GM19099 (cell line): Measurements from ENCODE around the gene SANBR.

Experiments
- POLR2A ChIP-seq: IDR thresholded peaks from 3 replicates; pipeline ENCODE4 v1.6.1; 2011; ENCODE audit warnings: low read depth; ENCODE audit not compliant: insufficient read length; ENCODE audit errors: extremely low read depth

The SANBR gene

GRCh38 chr2:61057562-61057961 is 8.1 kb upstream of the SANBR start:
- TF ChIP-seq POLR2A, result no peak

- TF ChIP-seq POLR2A, result no peak
These were observed 6.3 kb upstream of the SANBR start for GRCh38 chr2:61059382-61059781.

DNA sequence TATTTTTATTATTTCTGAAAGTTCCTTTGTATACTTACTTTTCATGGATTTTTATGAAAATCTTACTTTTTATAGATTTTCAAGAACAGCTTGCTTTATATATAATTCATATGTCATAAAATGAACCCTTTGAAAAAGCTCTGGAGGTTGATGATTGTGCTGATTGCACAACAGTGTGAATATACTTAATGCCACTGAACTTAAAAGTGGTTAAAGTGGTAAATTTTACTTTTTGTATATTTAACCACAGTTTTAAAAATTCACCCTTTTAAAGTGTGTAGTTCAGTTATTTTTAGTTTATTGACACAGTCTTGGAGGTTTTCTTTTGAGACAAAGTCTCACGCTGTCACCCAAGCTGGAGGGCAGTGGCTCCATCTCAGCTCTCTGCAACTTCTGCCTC is 8.4 kb downstream of the SANBR start:
- TF ChIP-seq POLR2A, result no peak

- no peak for TF ChIP-seq POLR2A
These were observed 20.2 kb downstream of the SANBR start for GRCh38 chr2:61085883-61086282.

- no peak for TF ChIP-seq POLR2A
These were observed 24.1 kb downstream of the SANBR start for GRCh38 chr2:61089797-61090196.

- no peak for TF ChIP-seq POLR2A
These were observed 24.8 kb downstream of the SANBR start for GRCh38 chr2:61090386-61090921.

DNA sequence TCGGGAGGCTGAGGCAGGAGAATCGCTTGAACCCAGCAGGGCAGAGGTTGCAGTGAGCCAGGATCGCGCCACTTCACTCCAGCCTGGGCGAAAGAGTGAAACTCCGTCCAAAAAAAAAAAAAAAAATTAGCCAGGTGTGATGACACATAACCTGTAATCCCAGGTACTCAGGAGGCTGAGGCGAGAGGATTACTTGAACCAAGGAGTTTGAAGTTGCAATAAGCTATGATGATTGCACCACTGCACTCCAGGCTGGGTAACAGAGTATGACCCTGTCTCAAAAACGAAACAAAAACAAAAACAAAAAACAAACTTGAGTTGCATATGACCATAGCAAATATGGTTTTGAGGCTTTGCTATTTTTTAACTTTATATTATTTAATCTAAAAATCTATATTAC is 25.8 kb downstream of the SANBR start:
- TF ChIP-seq POLR2A, result no peak

DNA sequence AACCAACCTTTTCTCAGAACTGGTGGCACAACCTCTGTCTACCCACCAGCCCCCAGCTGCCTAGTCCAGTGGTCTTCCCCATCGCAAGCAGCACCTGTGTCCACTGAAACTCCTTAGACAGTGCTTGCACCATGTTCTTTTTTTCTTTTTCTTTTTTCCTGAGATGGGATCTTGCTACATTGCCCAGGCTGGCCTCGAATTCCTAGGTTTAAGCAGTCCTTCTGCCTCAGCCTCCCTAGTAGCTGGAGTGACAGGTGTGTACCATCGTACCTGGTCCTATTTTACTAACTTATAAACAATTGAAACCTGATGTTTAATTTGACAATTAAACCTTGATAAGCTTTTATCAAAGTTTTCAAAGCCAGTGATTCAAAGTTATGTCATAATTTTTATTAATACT is 30.8 kb downstream of the SANBR start:
- no peak for TF ChIP-seq POLR2A

- no peak for TF ChIP-seq POLR2A
These were observed 35.1 kb downstream of the SANBR start for GRCh38 chr2:61100801-61101200.

- no peak for TF ChIP-seq POLR2A
These were observed 43.6 kb downstream of the SANBR start for GRCh38 chr2:61109291-61109690.

GRCh38 chr2:61111708-61112107 is 46.0 kb downstream of the SANBR start:
- TF ChIP-seq POLR2A, result no peak

- TF ChIP-seq POLR2A, result no peak
These were observed 48.5 kb downstream of the SANBR start for GRCh38 chr2:61114147-61114546.
